ENCODE data around the gene NME3.

- TF ChIP-seq CTCF (conservative IDR thresholded peaks at IDR 0.05; ENCODE audit: low read depth, low read length) (no peak), EZH2 (IDR thresholded peaks at IDR 0.05; ENCODE audit: low read length, unreplicated experiment) (no peak)
Measured at GRCh38 chr16:1768061-1768766, 3.1 kb downstream of the NME3 start.
